MG63 (cell line): ENCODE measurements around the gene GSTK1. TPM values are rescaled to one million over a fixed set of nuclear protein-coding genes. Genes with fewer than 3 reads are reported as not detected.
A peak's percentile ranks its signal among the peaks of the same experiment; 100 is the strongest.
"Not testable (repeated sequence)": the region's sequence is repeated elsewhere in the genome, so short reads cannot be mapped to it uniquely, and the experiment has no call there.

Experiments
- DNase-seq: peaks from one replicate; pipeline ENCODE4 v3.0.0-alpha.2; 2020
- H3K27me3 ChIP-seq: fragments of 250-450 bp; sonication (Bioruptor Pico); 2 replicates; pipeline ENCODE4 v1.5.1; 2020; ENCODE audit warnings: mild to moderate bottlenecking, moderate library complexity
- H3K36me3 ChIP-seq: fragments of 250-450 bp; sonication (Bioruptor Pico); 2 replicates; pipeline ENCODE4 v1.5.1; 2020; ENCODE audit warnings: mild to moderate bottlenecking, moderate library complexity
- H3K4me3 ChIP-seq: fragments of 250-450 bp; sonication (Bioruptor Pico); 2 replicates; pipeline ENCODE4 v1.5.1; 2020; ENCODE audit warnings: mild to moderate bottlenecking, moderate library complexity
- H3K9me3 ChIP-seq: fragments of 250-450 bp; sonication (Bioruptor Pico); 2 replicates; pipeline ENCODE4 v1.5.1; 2020; ENCODE audit warnings: mild to moderate bottlenecking, moderate library complexity
- total RNA-seq: library from RNA; depleted of rRNA; stranded (reverse); fragments of >200 nt; shearing (Covaris generic); gene quantifications from 2 replicates; pipeline ENCODE4 v1.2.3, GENCODE V29; 2014; ENCODE audit warnings: low replicate concordance; rRNA removed

The GSTK1 gene
- total RNA-seq = 47.3 and 57.5 TPM in 2 replicates

DNA sequence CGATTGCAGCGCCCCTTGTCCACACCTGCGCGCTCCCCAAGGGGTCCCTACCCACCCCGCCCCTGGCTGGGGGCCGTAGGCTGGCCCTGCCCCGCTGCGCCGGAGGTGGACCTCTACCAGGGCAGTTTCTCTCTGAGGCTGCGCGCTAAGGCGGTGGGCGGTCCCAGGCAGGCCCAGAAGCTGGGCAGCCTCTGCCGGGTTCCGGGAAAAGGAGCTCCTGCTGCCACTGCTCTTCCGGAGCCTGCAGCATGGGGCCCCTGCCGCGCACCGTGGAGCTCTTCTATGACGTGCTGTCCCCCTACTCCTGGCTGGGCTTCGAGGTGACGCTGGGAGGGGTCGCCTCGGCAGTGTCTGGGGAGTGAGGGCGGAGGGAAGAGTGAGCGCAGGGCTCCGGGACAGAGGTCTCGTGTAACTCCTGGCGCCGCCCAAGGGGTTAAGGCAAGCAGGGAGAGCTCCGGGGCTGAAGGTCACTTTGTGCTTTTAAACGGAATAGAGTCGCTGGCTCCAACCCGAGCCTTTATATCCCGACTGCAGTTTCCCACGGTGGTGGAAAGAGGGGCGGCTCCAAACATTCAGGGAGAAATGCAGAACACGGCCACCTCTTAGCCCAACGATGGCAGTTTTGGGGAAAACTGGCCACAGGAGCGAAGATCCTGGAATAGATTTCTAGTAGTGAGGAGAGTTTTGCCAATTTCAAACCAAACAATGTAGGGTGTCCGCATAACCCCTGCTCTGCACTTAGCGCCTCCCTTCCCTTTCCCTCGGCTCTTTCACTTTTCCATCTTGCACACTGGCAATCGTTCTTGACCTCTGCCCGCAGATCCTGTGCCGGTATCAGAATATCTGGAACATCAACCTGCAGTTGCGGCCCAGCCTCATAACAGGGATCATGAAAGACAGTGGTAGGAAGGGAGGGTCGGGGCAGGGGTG is at the start of gene GSTK1:
Gene GSTK1 (plus strand): TSS at position 176 of the 930 bp plus-strand sequence. CDS start 73 bp downstream, at position 249.
- peak within 1 kb of the TSS; percentile 79 for H3K4me3 ChIP-seq
- H3K36me3 ChIP-seq = no peaks in the 10 kb centered on the region
- peak; percentile 75 for DNase-seq
- no peaks in the 10 kb centered on the region for H3K27me3 ChIP-seq
- no peaks in the 10 kb centered on the region for H3K9me3 ChIP-seq

DNA sequence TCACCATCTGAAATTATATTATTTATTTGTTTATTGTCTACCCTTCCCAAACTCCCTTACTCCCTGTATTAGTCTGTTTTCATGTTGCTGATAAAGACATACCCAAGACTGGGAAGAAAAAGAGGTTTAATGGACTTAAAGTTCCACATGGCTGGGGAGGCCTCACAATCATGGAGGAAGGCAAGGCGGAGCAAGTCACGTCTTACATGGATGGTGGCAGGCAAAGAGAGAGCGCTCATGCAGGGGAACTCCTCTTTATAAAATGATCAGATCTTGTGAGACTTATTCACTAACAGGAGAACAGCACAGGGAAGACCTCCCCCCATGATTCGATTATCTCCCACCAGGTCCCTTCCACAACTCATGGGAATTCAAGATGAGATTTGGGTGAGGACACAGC is 49.8 kb upstream of the GSTK1 start:
- H3K27me3 ChIP-seq, DNase-seq, H3K4me3 ChIP-seq, H3K36me3 ChIP-seq, H3K9me3 ChIP-seq: not testable (repeated sequence)

DNA sequence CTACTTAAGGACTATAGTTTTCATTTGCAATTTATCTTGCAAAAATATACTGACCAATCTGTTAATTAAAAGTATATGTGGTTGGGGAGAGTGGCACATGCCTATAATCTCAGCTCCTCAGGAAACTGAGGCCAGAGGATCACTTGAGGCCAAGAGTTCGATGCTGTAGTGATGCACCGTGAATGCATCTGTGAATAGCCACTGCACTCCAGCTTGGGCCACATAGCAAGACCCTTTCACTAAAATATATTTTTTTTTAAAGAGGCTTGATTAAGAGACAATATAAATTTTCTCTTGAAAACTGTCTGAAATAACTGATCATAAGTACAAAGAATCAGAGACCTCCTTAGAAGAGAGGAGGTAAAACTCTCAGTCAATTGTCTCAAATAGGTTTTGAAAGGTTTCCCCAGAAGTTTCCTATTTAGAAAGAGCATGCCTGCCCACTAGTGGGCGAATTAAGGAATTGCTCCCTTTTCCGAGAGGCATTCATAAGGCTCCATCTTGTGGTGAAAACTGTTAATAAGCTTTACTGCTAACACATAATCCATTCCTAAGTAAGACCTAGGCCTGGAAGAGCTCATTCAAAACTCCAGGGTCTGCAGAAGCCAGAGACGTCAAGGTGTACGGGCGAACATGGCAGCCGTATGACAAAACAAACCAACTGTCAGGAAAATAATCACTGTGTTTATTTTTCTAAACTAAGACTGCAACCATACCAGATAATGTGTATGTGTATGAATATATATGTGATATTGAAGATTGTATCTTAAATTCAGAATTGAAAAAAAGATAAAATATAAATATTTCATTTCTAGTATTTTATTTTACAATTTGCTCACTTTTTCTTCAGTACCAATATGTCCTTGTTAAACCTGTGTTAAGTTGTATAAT is 48.2 kb upstream of the GSTK1 start:
- Histone ChIP-seq H3K27me3 (no peaks in the 10 kb centered on the region), H3K4me3 (no peak overlapping the region), H3K9me3 (no peaks in the 10 kb centered on the region), H3K36me3 (no peaks in the 10 kb centered on the region)
- peak; percentile 5 for DNase-seq

DNA sequence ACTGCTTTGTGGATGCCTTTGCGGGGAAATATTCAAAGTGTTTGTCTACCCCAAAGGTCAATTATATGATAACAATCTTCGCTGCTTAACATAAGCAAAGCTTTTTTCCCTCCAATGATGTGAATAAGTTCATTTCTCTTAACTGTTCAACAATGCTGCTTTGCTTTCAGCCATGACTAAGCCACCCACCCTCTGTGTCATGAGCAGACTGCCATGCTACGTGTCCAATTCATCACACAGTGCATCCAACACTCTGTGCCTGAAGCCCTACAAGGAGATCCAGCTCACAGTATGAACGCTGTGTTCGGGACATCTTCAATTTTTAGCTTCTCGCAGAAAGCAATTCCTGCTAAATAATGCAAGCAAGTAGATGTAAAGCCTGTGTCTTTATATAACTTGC is 47.1 kb upstream of the GSTK1 start:
- H3K36me3 ChIP-seq = no peaks in the 10 kb centered on the region

DNA sequence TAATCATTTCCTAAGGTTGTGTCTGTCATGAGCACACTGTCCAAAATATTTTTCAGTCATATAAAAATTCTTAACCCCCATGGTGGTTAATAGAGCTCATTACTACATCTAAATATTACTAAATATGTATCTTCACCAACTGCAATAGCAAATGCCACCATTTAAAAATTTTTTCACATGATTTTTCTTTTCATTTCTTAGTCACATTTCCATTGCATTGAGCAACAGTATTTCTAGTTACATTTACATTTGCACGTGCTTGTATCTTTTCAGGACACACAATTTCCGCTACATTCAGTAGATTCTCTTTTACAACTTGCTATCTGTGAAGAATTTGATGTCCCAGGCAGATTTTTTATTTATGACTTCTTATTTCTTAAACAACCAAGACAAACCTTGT is 46.6 kb upstream of the GSTK1 start:
- no peaks in the 10 kb centered on the region for H3K27me3 ChIP-seq
- H3K9me3 ChIP-seq = no peaks in the 10 kb centered on the region
- DNase-seq = no peak
- no peaks in the 10 kb centered on the region for H3K36me3 ChIP-seq
- H3K4me3 ChIP-seq = no peak overlapping the region

More for the DNA sequence above, 47.1 kb upstream of the GSTK1 start:
- Histone ChIP-seq H3K27me3 (no peaks in the 10 kb centered on the region), H3K9me3 (no peaks in the 10 kb centered on the region), H3K4me3 (no peak overlapping the region)
- DNase-seq = no peak

DNA sequence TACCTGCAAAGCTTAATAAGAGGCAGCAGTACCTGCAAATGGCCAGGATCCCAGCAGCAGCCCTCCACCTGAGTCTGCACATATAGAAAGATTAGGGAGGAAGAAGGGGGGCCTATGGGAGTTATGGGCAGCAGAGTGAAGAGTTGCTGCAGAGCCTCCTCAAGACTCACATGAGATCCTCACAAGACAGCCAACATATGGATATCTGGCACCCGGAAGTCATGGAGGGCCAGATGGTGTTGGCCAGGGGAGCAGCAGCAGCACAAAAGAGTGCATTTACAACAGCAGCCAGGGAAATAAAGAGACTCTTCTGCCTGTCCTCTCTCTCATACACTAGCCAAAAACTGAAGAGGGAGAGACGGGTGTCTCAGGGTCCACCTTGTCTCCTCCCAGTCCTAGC is 45.4 kb upstream of the GSTK1 start:
- Histone ChIP-seq H3K36me3 (no peaks in the 10 kb centered on the region), H3K4me3 (no peak overlapping the region), H3K27me3 (no peaks in the 10 kb centered on the region), H3K9me3 (no peaks in the 10 kb centered on the region)
- no peak for DNase-seq

DNA sequence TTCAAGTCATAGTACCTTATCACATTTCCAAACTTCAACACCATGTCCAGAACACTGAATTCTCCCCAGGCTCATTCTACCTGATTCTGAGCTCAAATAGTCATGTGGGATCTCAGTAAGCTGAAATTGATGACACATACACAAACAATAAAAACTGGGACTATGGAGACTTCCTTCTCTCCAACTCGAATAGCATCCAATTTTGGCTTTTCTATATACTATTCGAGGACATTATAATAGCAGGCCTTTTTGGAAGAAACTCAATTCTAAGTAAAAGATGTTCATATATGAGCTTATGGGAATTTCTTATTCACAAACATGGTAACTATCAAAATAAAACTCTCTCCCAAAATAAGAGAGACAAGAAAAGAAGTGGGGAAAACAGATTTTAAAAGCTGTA is 42.0 kb upstream of the GSTK1 start:
- no peak for DNase-seq
- no peaks in the 10 kb centered on the region for H3K27me3 ChIP-seq
- H3K36me3 ChIP-seq = no peaks in the 10 kb centered on the region
- H3K4me3 ChIP-seq = no peak overlapping the region
- H3K9me3 ChIP-seq = no peaks in the 10 kb centered on the region

DNA sequence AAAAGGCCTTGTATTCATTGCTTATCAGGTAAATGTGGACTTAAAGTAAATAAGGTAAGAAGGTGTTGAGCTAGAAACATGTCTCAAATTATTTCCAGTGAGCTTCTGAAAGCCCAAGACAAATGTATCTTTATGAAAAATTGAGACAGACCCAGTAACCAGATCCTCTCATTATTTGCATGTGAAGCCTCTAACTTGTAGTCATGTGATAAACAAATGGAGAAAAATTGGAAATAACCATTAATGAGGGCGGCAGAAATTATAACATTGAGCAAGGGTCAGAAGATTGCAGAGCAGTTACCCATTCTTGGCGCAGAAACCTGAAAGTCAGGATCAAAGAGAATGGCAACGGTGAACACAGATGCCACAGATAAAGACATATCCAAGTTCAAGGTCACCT is 41.5 kb upstream of the GSTK1 start, which contains the start of gene TAS2R40:
Gene TAS2R40 (plus strand): TSS at position 301 of the 400 bp plus-strand sequence. CDS start 42 bp downstream, at position 343.
- Histone ChIP-seq H3K27me3 (no peaks in the 10 kb centered on the region), H3K36me3 (no peaks in the 10 kb centered on the region), H3K9me3 (no peaks in the 10 kb centered on the region), H3K4me3 (no peak within 1 kb of the TSS)
- no peak for DNase-seq

DNA sequence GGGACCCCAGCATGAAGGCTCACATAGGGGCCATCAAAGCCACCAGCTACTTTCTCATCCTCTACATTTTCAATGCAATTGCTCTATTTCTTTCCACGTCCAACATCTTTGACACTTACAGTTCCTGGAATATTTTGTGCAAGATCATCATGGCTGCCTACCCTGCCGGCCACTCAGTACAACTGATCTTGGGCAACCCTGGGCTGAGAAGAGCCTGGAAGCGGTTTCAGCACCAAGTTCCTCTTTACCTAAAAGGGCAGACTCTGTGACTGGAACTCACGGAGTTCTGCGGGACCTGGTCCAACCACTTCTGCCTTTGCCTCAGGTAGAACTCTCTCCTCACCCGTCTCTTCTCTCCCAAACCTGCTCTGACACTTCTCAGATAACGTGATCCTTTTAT is 40.5 kb upstream of the GSTK1 start:
- no peaks in the 10 kb centered on the region for H3K36me3 ChIP-seq
- no peak overlapping the region for H3K4me3 ChIP-seq
- H3K27me3 ChIP-seq = no peaks in the 10 kb centered on the region
- no peak for DNase-seq
- H3K9me3 ChIP-seq = no peaks in the 10 kb centered on the region

DNA sequence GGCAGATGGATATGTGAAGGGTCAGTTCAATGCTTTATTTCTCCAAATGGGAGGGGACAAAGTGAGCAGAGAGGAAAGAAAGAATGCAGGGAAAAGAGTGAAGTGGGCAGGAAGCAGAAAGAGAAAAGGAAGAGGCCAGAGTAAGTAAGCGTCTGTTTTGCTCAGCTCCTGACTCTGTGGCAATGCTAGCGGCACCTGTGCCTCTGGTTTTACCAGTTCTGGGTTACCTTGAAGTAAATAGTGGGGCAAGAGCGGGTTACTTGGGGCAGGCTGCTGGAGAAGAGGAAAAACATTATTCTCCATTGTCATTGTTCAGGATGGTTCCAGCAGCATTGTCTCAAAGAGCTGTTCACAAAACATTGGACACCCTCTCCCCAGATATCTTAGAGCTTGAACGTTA is 39.5 kb upstream of the GSTK1 start:
- Histone ChIP-seq H3K4me3 (no peak overlapping the region), H3K27me3 (no peaks in the 10 kb centered on the region), H3K36me3 (no peaks in the 10 kb centered on the region), H3K9me3 (no peaks in the 10 kb centered on the region)
- no peak for DNase-seq

DNA sequence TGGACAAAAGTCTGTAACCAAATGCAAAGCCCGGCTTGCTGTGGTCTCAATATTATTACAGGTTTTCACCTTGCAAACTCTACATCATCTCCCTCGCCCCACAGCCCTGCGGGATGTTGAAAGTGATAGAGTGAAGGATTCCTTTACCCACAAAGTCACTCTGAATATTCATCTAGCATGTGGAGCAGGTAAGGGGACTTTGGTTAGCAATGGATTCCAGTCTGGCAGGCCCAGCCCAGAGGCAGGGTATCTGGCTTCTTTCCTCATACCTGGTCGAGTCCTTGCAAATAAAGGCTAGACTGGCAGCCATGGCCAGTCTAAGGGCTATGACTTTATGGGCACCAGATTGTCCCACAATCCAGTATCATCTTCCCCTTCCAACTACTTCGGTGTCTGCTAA is 38.2 kb upstream of the GSTK1 start:
- Histone ChIP-seq H3K9me3 (no peaks in the 10 kb centered on the region), H3K4me3 (no peak overlapping the region), H3K27me3 (no peaks in the 10 kb centered on the region), H3K36me3 (no peaks in the 10 kb centered on the region)
- DNase-seq = no peak

DNA sequence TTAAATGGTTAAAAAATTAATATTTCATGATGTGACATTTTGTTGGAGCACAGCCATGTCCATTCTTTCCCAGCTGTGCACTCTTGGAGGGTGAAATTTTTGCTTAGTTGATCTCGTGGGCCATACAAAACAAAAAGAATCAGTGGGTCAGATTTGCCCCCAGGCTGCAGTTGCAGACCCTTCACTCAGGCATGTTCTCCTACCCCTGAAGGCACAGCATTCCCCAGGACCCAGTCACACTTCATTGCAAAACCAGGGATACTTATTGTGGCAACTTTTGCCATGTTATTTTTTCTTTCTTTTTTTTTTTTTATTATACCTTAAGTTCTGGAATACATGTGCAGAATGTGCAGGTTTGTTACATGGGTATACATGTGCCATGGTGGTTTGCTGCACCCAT is 35.4 kb upstream of the GSTK1 start:
- Histone ChIP-seq H3K4me3 (no peak overlapping the region), H3K9me3 (no peaks in the 10 kb centered on the region), H3K27me3 (no peaks in the 10 kb centered on the region), H3K36me3 (no peaks in the 10 kb centered on the region)
- no peak for DNase-seq

DNA sequence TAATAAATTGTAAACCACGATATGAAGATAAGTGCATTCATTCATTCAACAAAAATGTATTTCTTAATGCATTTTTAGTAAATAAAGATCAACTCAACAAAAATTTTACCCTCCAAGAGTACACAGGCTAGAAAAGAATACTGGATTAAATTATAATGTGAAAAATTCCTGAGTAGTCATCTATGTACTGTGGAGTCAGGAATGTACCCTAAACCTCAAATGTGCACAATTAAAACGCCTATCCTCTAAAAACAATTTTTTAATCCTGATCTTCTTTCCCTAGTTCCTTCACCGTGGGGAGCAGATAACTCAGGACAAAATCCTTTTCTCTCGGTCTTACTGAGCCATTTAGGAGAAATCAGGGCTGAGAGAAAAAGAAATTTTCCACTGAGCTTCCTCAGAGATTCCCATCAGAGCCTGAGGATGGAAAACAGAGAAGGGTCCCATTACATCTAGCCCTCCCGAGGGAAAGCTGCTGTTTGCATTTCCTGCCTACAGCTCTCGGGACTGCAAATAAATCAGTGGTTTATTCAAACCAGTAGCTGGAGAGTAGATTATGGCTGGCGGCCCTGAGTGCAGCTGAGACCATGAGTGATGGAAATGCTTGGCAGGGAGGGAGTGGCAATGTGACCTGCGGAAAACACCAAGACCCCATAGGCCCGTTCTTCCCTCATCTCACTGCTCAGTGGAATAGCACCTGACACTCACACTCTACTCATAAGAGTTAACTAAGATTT is 34.0 kb upstream of the GSTK1 start:
- Histone ChIP-seq H3K4me3 (no peak overlapping the region), H3K36me3 (no peaks in the 10 kb centered on the region), H3K27me3 (no peaks in the 10 kb centered on the region), H3K9me3 (no peaks in the 10 kb centered on the region)
- DNase-seq = no peak

DNA sequence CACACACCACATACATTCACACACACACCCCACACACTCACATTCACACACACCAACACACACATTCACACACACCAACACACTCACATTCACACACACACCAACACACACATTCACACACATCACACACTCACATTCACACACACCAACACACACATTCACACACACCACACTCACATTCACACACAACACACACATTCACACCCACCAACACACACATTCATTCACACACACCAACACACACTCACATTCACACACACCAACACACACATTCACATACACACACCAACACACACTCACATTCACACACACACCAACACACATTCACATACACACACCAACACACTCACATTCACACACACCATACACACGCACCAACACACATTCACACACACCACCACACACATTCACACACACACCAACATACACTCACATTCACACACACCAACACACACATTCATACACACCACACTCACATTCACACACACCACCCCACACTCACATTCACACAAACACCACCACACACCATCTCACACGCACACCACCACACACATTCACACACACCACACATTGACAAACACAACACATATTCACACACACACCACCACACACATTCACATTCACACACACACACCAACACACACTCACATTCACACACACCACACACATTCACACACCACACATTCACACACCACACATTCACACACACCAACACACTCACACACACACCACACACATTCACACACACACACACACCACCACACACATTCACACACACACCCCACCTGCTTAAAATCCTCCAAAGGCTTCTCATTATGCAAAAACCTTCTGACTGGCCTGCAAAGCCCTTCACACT is 32.4 kb upstream of the GSTK1 start:
- no peaks in the 10 kb centered on the region for H3K27me3 ChIP-seq
- H3K36me3 ChIP-seq = no peaks in the 10 kb centered on the region
- DNase-seq = no peak
- no peak overlapping the region for H3K4me3 ChIP-seq
- 0 out of 2 replicates have a peak, but pooled peaks cover 3% of the 10 kb centered on the region for H3K9me3 ChIP-seq

DNA sequence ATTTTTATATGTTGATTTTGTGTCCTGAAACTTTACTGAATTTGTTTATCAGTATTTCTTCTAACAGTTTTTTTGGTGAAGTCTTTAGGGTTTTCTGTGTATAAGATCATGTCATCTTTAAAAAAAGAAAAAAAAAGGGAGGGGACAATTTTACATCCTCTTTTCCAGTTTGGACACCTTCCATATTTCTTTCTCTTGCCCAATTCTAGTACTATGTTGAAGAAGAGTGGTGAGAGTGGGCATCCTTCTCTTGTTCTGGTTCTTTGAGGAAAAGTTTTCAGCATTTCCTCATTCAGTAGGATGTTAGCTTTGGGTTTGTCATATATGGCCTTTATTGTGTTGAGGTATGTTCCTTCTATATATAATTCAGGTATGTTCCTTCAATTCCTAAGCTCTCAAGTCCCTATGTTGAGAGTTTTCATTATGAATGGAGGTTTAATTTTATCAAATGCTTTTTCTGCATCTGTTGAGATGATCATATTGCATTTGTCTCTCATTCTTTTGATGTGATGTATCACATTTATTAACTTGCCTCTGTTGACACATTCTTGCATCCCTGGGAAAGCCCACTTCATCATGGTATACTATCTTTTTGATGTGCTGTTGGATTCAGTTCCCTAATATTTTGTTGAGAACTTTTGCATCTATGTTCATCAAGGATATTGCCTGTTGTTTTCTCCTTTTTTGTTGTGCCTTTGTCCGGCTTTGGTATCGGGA is 29.3 kb upstream of the GSTK1 start:
- Histone ChIP-seq H3K4me3 (no peak overlapping the region), H3K27me3 (no peaks in the 10 kb centered on the region), H3K36me3 (no peaks in the 10 kb centered on the region), H3K9me3 (peaks cover 3% of the 10 kb centered on the region)
- no peak for DNase-seq
